ENCODE data around the gene CREB5.
A peak's percentile ranks its signal among the peaks of the same experiment; 100 is the strongest.

CREB5 gene

DNA sequence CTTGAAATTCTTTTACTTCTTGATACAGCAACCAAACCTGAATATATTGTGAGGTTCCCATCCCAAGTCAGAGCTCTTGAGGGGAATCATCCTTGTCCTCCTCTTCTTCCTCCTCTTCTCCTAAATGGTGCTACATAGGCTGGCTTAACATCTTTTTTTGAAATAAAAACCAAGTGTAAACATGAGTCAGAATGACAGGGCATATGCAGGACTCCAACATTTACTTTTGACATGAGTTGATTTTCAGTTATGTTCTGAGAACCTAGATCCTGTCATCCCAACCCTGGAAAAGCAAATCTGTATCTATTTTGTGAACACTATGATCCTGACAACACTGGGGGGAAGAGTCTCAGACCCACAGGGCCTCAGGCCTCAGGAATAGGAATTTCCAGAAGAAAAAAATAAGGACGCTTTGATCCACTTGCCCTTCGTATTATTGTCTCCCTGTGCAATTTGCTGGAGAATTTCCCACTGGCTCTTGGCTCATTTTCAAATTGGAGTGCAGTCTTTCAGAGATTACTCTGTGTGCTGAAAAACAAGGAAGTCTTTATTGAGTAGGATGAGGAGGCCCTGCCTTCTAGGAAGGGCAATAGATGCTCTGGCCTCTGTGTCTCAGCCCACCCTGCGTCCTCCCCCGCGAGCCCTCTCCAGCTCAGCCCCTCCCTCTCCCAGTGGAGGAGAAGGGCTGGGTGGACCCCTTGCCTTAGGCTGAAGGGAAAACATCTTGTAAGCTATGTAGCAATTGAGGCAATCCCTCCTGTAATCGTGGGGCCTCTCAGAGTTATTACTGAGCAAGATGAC, 121.6 kb downstream of the CREB5 start:
- TF ChIP-seq GATA2 (IDR thresholded peaks at IDR 0.05; ENCODE audit: low read depth, low read length) (no peak), GATA3 (IDR thresholded peaks at IDR 0.05; ENCODE audit: low read depth, low read length) (no peak)

DNA sequence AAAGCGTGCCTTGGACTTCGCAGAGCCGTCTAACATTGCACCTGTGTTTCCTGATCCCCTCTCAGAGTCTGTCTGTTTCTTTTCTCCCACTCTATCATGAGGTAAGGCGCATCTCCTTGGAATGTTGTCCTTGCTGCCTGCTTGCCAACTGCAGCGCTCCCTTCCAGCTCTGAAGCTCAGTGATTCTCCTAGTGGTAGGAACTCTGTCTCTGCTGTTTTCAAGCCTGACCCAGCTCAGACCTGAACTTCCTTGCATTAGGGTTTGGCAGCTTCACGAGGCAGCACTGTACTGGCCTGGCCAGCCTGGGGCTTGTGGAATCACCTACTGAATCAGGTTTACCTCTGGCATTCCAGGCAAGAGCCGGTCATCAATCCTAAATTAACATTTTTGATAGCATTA, 123.9 kb downstream of the CREB5 start:
- TF ChIP-seq GATA2 (IDR thresholded peaks at IDR 0.05; ENCODE audit: low read depth, low read length): no peak
- TF ChIP-seq GATA3 (IDR thresholded peaks at IDR 0.05; ENCODE audit: low read depth, low read length): no peak

DNA sequence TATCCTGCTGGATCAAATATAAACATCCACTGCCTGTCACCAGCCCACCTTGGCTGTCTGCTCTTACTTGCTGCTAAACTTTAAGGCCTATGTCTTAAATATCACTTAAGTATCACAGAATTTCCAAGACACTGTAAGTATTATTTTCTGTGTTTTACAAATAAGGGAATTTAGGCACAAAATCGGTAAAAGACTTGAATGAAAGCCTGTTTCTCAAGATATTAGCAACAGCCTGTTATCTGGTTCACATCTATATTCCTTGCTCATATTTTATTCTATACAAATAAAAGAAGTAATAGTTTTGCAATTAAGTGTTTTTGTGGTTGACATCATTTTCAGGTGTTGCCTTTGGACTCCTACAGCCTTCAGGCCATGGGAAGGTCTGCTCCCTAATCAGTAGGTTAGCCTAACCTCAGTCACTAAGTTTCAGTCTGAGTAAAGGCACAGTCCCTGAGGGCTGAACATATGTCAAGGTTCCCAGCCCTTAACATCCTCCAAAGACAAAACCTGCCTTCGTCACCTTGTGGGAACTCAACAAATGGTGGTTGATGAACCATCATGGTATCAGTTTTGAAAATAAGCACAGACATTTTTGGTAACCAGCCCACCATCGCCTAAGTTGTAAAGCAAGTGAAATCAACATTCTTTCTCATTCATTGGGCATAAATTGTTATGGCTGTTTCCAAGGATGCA, 127.1 kb downstream of the CREB5 start:
- TF ChIP-seq GATA2 (IDR thresholded peaks at IDR 0.05; ENCODE audit: low read depth, low read length) (no peak), GATA3 (IDR thresholded peaks at IDR 0.05; ENCODE audit: low read depth, low read length) (no peak)

DNA sequence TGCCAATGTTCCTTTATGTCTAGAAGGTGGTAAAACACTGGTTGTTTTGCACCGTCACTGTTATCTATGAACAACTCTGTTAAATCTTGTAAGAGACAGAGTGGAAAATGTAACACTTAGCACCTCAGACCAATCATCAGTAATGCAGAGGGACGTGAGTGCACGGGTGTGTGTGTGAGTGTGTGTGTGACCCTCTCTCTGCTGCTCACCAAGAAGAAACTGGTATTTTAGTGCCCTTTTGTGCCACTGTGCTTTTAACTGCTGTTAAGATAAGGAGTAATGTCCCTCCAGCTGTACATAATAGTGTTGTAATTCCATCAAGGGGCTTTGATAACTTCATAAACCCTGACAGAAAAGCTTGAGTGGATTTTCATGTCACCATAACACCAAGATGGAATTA, 130.1 kb downstream of the CREB5 start:
- TF ChIP-seq GATA2 (IDR thresholded peaks at IDR 0.05; ENCODE audit: low read depth, low read length) (peak; percentile 92), GATA3 (IDR thresholded peaks at IDR 0.05; ENCODE audit: low read depth, low read length) (peak; percentile 93)

DNA sequence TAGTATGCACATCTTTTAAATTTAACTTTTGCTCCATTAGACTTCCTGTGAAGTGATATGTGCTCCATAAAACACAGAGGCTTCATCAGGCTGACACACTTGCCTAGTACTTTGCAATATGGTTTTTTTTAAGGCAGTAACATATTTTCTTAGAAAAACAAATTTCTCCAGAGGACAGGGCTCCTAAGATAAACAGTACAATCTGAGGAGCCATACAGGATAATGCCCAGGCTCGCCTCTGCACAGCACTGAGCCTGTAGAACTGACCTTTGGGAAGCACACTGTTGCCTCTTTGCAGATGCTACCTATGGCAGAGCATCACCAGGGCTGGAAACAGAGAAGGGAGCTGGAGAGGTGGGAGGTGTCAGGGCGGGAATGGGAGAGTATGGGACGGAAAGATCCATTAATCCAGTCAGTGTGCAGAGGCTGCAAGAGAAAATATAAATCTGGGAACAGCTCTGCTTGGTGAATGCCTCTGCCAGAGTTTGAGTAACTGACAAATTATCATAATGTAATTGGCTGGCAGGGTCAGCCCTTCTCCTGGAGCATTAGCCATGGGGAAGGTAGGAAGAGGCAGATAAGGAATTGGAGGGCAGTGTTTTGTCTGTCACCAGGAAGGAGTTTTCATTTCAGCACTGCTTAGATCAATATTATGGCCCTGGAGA, 132.3 kb downstream of the CREB5 start:
- TF ChIP-seq GATA2 (IDR thresholded peaks at IDR 0.05; ENCODE audit: low read depth, low read length): peak; percentile 76
- TF ChIP-seq GATA3 (IDR thresholded peaks at IDR 0.05; ENCODE audit: low read depth, low read length): no peak

DNA sequence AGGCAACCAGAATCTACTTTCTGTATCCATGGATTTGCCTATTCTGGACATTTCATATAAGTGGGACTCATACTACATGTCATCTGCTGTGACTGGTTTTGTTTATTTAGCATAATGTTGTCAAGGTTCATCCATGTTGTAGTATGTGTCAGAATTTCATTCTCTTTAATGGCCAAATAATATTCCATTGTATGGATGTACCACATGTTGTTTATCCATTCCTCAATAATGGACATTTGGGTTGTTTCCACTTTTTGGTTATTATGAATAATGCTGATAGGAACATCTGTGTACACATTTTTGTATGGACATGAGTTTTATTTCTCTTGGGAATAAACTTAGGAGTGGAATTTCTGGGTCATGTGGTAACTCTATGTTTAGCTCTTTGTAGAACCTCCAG, 133.7 kb downstream of the CREB5 start:
- no peak for TF ChIP-seq GATA2 (IDR thresholded peaks at IDR 0.05; ENCODE audit: low read depth, low read length)
- TF ChIP-seq GATA3 (IDR thresholded peaks at IDR 0.05; ENCODE audit: low read depth, low read length): no peak

DNA sequence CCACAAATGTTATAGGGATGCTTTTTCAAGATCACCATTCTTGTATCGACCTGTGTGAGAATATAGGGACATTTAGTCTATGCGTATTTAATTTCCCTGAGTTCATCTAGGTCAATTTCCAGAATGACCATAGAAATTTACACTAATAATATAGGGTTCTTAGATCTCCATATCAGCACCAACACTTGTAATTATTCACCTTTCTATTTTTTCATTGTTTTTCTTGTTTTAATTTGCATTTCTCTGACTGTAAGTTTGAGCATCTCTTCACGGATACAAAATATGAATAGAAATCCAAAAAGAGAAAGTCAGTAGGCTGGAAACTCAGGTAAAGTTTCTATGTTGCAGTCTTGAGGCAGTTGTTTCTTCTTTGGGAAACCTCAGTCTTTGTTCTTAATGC, 134.8 kb downstream of the CREB5 start:
- TF ChIP-seq GATA3 (IDR thresholded peaks at IDR 0.05; ENCODE audit: low read depth, low read length) (no peak), GATA2 (IDR thresholded peaks at IDR 0.05; ENCODE audit: low read depth, low read length) (no peak)

DNA sequence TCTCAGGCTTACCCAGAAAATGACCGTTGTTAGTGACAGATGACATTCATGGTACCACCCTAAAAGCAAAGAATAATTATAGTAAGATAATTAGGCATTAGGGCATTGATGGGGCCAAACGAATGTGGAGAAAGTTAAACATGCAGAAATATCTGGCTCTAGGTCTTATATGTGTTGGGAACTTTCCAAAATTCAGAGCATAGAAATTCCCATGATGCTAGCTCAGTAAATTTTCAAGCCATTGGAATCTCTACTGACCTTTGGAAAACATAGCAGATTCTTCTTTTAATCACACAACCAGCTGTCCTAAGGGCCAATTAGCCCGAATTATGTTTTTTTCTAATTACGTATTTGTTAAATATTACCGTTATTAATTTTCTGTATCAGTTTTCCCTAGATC, 136.1 kb downstream of the CREB5 start:
- no peak for TF ChIP-seq GATA2 (IDR thresholded peaks at IDR 0.05; ENCODE audit: low read depth, low read length)
- no peak for TF ChIP-seq GATA3 (IDR thresholded peaks at IDR 0.05; ENCODE audit: low read depth, low read length)

DNA sequence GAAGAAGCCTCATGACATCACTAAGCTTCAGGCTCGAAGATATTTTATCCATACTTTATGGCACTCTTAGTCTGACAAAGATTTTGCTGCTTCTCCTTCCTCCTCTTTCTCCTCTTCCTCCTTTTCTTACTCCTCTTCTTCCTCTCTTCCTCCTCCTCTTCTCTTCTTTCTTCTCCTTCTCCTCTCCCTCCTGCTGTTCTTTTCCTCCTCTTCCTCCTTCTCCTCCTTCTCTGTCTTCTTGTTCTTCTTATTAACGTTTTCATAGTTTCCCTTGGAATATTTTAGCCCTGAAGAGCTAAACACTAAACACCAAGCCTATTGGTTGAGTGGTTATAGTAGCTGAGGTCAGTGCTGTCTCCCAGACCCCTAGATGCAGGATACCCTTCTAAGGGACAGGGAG, 137.7 kb downstream of the CREB5 start:
- no peak for TF ChIP-seq GATA2 (IDR thresholded peaks at IDR 0.05; ENCODE audit: low read depth, low read length)
- no peak for TF ChIP-seq GATA3 (IDR thresholded peaks at IDR 0.05; ENCODE audit: low read depth, low read length)

DNA sequence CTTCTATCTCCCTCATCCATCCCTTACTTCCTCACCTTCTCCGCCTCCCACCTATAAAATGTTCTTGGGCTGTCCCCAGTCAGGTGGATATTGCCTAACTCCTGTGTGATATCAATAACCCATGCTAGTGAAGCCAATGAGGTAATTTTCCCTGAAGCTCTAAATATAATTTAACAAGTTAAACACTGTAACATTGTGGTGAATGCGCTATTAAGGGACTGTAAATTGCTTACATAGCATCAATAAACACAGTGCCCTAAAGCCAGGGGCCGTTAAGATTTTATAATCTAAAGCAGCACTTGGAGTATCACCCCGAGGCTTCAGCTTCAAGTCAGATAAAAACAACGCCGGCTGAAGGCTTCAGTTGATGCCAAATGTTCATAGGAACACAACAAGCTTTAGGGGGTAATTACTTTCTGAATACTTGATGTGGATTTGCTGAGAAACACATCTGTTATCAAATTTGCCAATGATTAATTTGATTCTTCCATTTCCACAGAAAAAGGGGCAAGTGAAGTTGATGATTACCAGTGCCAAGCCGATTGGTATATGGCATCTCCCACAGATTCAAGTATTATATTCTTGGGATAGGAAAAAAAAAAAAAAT, 138.4 kb downstream of the CREB5 start:
- TF ChIP-seq GATA3 (IDR thresholded peaks at IDR 0.05; ENCODE audit: low read depth, low read length): no peak; the same call in 1 of the 2 replicates
- 0 out of 2 replicates have a peak, but pooled peaks have one; percentile 32 for TF ChIP-seq GATA2 (IDR thresholded peaks at IDR 0.05; ENCODE audit: low read depth, low read length)

DNA sequence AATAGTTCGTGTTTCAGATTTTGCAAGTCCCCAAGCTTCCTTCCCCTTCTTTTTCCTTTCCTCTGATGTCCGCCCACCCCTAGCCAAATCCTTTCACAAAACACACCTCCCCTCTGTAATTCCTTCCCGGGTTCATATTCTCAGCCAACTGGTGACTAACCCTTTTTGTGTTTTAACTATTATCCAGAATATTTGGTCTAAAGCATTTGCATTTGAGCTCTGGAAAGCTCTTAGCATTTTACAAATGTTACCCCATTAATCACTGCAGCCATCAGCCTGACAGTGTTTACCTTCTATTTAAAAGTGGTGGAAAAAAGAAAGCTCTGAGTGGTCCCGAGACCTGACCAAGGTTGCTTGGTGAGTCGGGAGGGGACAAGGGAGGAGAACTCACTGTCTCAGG, 139.0 kb downstream of the CREB5 start:
- TF ChIP-seq GATA3 (IDR thresholded peaks at IDR 0.05; ENCODE audit: low read depth, low read length) (no peak), GATA2 (IDR thresholded peaks at IDR 0.05; ENCODE audit: low read depth, low read length) (no peak)

DNA sequence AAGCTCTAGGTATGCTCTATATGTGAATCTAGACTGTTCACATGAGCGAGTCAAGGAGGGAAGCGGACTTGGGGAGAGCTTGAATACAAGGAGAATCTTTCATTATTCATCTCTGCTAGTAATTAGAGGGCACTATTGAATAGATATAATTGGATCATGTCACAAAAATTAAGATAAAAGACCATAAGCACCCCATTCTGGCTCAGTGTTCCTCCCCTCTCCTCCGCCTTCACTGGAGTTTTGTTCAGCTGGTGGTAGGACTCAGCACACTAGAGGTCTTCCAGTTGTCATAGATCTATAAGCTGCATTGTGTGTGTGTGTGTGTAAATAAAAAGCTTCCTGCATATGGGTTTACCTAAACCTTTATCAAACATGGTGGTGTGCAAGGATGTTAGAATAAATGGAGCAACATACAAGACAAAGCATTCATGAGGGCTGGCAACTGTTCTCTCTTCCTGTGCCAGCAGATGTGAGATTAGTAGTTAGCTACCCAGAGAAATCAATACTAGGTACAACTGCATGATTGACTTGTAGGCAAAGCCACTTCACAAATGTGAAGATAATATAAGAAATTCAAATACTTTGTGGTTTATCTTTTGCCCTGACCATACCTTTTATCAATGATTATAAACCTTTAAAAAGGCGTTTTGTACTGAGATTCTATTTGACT, 142.6 kb downstream of the CREB5 start:
- TF ChIP-seq GATA3 (IDR thresholded peaks at IDR 0.05; ENCODE audit: low read depth, low read length): no peak
- peak; percentile 25; the same call in 1 of the 2 replicates for TF ChIP-seq GATA2 (IDR thresholded peaks at IDR 0.05; ENCODE audit: low read depth, low read length)

DNA sequence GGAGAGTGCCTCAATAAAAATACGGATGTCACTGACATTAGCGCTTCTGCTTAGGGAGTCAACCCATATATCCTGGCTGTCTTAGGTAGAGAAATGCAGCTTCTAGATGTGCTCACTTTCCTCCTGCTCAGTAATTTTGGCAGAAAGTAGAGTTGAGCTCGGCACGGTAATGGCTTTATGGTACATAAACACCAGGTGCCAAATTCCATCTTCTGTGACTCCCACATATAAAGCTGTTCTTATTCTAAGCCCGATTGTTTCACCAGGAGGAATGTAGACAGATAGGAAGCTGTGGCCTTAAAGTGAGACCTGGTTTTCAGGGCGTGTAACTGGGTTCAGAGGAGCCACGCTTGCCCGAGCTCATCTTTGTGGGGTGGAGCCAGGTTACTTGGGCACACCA, 143.7 kb downstream of the CREB5 start:
- TF ChIP-seq GATA3 (IDR thresholded peaks at IDR 0.05; ENCODE audit: low read depth, low read length): no peak
- TF ChIP-seq GATA2 (IDR thresholded peaks at IDR 0.05; ENCODE audit: low read depth, low read length): no peak

DNA sequence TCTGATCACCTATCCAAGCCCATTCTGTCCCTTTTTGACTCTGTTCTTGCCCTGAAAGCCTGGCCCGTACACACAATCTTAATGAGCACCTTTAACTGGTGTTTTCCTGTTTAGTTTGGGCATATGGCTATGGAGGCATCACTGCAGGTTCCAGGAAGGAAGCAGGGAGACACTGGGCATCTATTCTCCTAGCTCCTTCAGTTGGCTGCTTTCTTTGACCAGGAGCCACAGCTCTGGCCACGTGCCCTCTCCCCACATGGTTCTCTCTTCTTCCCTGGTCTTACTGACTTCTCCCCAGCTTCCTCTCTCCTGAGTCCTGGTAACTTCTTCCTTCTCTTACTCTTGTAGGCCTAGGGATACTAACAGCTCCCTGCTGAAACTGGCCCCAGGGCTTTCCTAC, 144.4 kb downstream of the CREB5 start:
- no peak for TF ChIP-seq GATA2 (IDR thresholded peaks at IDR 0.05; ENCODE audit: low read depth, low read length)
- TF ChIP-seq GATA3 (IDR thresholded peaks at IDR 0.05; ENCODE audit: low read depth, low read length): no peak

Data from SH-SY5Y (cell line).